Ishikawa (cell line): ENCODE measurements around the gene LRRC28.

Experiments used
- CEBPB ChIP-seq: IDR thresholded peaks from 2 replicates; pipeline ENCODE4 v1.6.1; 2012
- CREB1 ChIP-seq: IDR thresholded peaks from 2 replicates; pipeline ENCODE4 v1.6.1; 2012; ENCODE audit warnings: low read depth
- EGR1 ChIP-seq: IDR thresholded peaks from 2 replicates; pipeline ENCODE4 v1.6.1; 2012
- EP300 ChIP-seq: IDR thresholded peaks from 2 replicates; pipeline ENCODE4 v1.6.1; 2012; ENCODE audit warnings: borderline replicate concordance
- FOXM1 ChIP-seq: IDR thresholded peaks from 2 replicates; pipeline ENCODE4 v1.6.1; 2012; ENCODE audit warnings: low read depth, borderline replicate concordance
- MAX ChIP-seq: IDR thresholded peaks from 2 replicates; pipeline ENCODE4 v1.6.1; 2012
- NFIC ChIP-seq: IDR thresholded peaks from 2 replicates; pipeline ENCODE4 v1.6.1; 2012
- RAD21 ChIP-seq: IDR thresholded peaks from 2 replicates; pipeline ENCODE4 v1.6.1; 2012; ENCODE audit warnings: low read depth
- REST ChIP-seq: IDR thresholded peaks from 2 replicates; pipeline ENCODE4 v1.6.1; 2012; ENCODE audit warnings: low read depth, mild to moderate bottlenecking
- TAF1 ChIP-seq: IDR thresholded peaks from 2 replicates; pipeline ENCODE4 v1.6.1; 2012; ENCODE audit warnings: low read depth, mild to moderate bottlenecking
- TCF12 ChIP-seq: IDR thresholded peaks from 2 replicates; pipeline ENCODE4 v1.6.1; 2012; ENCODE audit warnings: low read depth
- TEAD4 ChIP-seq: IDR thresholded peaks from 2 replicates; pipeline ENCODE4 v1.6.1; 2012
- USF1 ChIP-seq: IDR thresholded peaks from 2 replicates; pipeline ENCODE4 v1.6.1; 2012
- YY1 ChIP-seq: IDR thresholded peaks from 2 replicates; pipeline ENCODE4 v1.6.1; 2012; ENCODE audit warnings: low read depth
- ZBTB7A ChIP-seq: IDR thresholded peaks from 2 replicates; pipeline ENCODE4 v1.6.1; 2012; ENCODE audit warnings: low read depth

Gene LRRC28

GRCh38 chr15:99250857-99251841, at the start of gene LRRC28:
LRRC28 (plus strand) TSS chr15:99251481; CDS start chr15:99255958, 4,477 bp downstream.
- no peak for TF ChIP-seq REST
- no peak for TF ChIP-seq CREB1
- no peak for TF ChIP-seq EGR1
- peak; percentile 52; the same call in 1 of the 2 replicates for TF ChIP-seq FOXM1
- no peak for TF ChIP-seq YY1
- peak; percentile 87 for TF ChIP-seq MAX
- no peak for TF ChIP-seq USF1
- 0 out of 2 replicates have a peak, but pooled peaks have one; percentile 6 for TF ChIP-seq TEAD4
- TF ChIP-seq CEBPB, result no peak
- no peak for TF ChIP-seq TCF12
- no peak for TF ChIP-seq ZBTB7A
- TF ChIP-seq TAF1, result peak; percentile 96
- no peak for TF ChIP-seq RAD21
- peak; percentile 37; the same call in 1 of the 2 replicates for TF ChIP-seq NFIC
- TF ChIP-seq EP300, result no peak

- no peak for TF ChIP-seq NFIC
These were observed 49.1 kb upstream of the LRRC28 start for GRCh38 chr15:99202176-99202552.

- no peak for TF ChIP-seq RAD21
- TF ChIP-seq EGR1, result no peak
These were observed 43.6 kb upstream of the LRRC28 start for GRCh38 chr15:99207672-99208071.

GRCh38 chr15:99209326-99209725, 42.0 kb upstream of the LRRC28 start:
- TF ChIP-seq TEAD4 (no peak), CREB1 (no peak), CEBPB (no peak), NFIC (no peak), TCF12 (no peak), EGR1 (no peak), EP300 (no peak)

GRCh38 chr15:99210334-99210733, 40.9 kb upstream of the LRRC28 start:
- TF ChIP-seq TAF1 (no peak), NFIC (no peak), USF1 (no peak), MAX (no peak), CREB1 (no peak), TEAD4 (no peak), ZBTB7A (no peak), YY1 (no peak), REST (no peak), CEBPB (no peak), FOXM1 (no peak), RAD21 (no peak), EP300 (no peak), TCF12 (no peak), EGR1 (no peak)

- no peak for TF ChIP-seq CREB1
- TF ChIP-seq YY1, result no peak
- TF ChIP-seq FOXM1, result no peak
- TF ChIP-seq TEAD4, result no peak
- TF ChIP-seq MAX, result no peak
- TF ChIP-seq NFIC, result no peak
- no peak for TF ChIP-seq CEBPB
- no peak for TF ChIP-seq TCF12
- TF ChIP-seq TAF1, result no peak
- no peak for TF ChIP-seq EP300
- TF ChIP-seq REST, result no peak
- TF ChIP-seq USF1, result no peak
- no peak for TF ChIP-seq EGR1
- no peak for TF ChIP-seq ZBTB7A
These were observed 39.4 kb upstream of the LRRC28 start for GRCh38 chr15:99211926-99212325.
